Spinal cord (tissue), 10 donors: ENCODE data around the gene CD46. TPM values are rescaled to one million over a fixed set of nuclear protein-coding genes. Genes with fewer than 3 reads are reported as not detected.

Experiments used
- DNase-seq, 6 donors: peaks; one replicate each; pipeline versions ENCODE4 v3.0.0 to v3.0.0-alpha.2; 2013 to 2015; ENCODE audit warnings: low spot score in 6 of 6, low read depth in 4 of 6
- H3K27ac ChIP-seq: one replicate; pipeline ENCODE4 v1.5.1; 2013; ENCODE audit warnings: low read depth, low read length, control low read depth
- H3K27me3 ChIP-seq: one replicate; pipeline ENCODE4 v1.6.1; 2013; ENCODE audit warnings: low read length; ENCODE audit not compliant: control insufficient read depth, insufficient read depth
- H3K36me3 ChIP-seq: one replicate; pipeline ENCODE4 v1.6.1; 2013; ENCODE audit warnings: low read length; ENCODE audit not compliant: control insufficient read depth, insufficient read depth
- H3K4me1 ChIP-seq: one replicate; pipeline ENCODE4 v1.6.1; 2013; ENCODE audit warnings: low read length; ENCODE audit not compliant: control insufficient read depth, insufficient read depth
- H3K4me3 ChIP-seq: one replicate; pipeline ENCODE4 v1.5.1; 2013; ENCODE audit warnings: low read depth, low read length, control low read depth
- H3K9me3 ChIP-seq: one replicate; pipeline ENCODE4 v1.6.1; 2013; ENCODE audit warnings: low read length; ENCODE audit not compliant: control insufficient read depth, insufficient read depth
- WGBS: methylation state at CpG from one replicate; pipeline ENCODE4 v1.1.5; 2013; ENCODE audit warnings: missing lambda C conversion rate; ENCODE audit not compliant: insufficient coverage; 5-methylcytosine and 5-hydroxymethylcytosine counted together
- polyA plus RNA-seq, 2 donors: library from polyadenylated mRNA; unstranded; fragments of 120-200 nt; gene quantifications; one replicate each; pipeline ENCODE4 v1.2.1, GENCODE V29; 2013; ENCODE audit not compliant: insufficient read length in 2 of 2
- total RNA-seq, 2 donors: library from RNA; depleted of rRNA in 1 of 2; stranded (reverse); fragments of 120-200 nt in 1 of 2; fragments of >200 nt in 1 of 2; gene quantifications; one replicate each; pipeline versions ENCODE4 v1.2.3 to v1.2.4, GENCODE V29; 2013 to 2014
- donor health status: healthy.

Gene CD46
- total and polyA plus RNA-seq, 4 donors: 71.7 to 119 (median 95.9) TPM

DNA sequence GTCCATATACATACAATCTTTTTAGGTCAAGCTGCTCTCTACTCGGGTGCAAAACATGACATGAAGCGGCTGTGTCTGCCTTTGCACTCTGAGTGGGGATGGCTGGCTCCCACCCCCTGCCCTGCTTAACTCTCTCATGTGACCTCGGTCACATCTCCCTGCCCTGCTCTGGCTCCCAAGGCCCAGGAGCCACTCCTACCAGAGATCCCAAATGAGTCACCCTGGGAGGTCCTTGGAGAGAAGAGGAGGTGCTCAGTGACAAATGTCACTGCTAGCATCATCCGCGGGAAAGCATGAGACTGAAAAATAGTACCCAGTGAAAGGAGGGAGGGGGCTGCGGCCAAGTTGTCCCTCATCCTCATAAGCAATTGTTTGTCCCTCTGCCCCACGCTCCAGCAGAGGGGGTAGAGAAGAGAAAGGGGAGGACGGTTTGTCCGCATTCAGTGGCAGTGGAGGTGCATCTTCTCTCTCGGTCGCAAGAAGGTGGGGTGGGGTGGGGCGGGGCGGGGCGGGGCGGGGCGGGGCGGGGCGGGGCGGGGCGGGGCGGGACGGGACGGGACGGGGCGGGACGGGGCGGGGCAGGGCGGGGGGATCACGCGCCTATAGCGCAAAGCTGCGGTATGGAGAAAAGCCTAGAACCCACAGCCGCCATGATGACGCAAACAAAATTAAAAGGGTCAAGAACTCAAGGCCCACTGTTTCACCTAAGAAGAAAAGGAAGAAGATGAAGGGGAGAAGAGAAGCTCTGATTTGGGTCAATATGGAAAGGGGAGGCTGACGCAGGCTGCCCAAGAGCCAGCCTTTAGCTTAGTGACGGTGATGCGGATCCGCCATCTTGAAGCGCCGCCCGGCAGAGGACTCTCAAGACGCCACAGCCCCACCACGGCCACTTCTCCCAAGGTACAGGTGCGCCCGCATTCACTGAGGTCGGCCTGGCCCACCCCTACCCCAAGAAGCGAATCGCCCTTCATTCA is 66.2 kb downstream of the CD46 start:
- Histone ChIP-seq H3K4me3 (no peak overlapping the region), H3K9me3 (no peaks in the 10 kb centered on the region), H3K27me3 (no peaks in the 10 kb centered on the region), H3K36me3 (peaks cover 47% of the 10 kb centered on the region), H3K4me1 (peaks cover 23% of the 10 kb centered on the region), H3K27ac (no peak overlapping the region)
- no peak for DNase-seq
- WGBS: 96% methylated on average over 20 of the region's 48 CpGs

DNA sequence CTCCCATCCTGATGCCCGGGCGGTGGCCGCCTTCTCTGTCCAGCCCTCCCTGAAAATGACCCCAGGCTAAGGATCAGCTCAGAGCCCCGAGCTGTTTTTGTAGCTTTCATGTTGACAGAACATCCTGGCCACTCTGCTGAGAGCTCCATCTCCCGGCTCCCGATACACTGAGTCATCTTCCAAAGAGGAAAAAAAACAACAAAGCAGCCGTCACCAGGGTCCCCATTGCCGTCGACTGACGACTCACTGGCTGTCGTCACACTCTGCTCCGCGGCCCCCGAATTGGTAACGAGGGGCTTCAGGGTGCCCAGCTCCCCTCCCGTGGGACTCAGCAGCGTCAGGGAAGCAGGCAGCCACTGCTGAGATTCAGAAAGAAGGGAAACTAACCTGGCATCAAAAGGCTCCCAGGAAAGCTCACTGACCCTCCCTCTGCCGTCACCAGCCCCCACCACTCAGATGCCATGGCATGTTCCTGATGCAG is 67.2 kb downstream of the CD46 start:
- Histone ChIP-seq H3K27me3 (no peaks in the 10 kb centered on the region), H3K36me3 (peaks cover 41% of the 10 kb centered on the region), H3K4me3 (no peak overlapping the region), H3K27ac (no peak overlapping the region), H3K9me3 (no peaks in the 10 kb centered on the region), H3K4me1 (peaks cover 32% of the 10 kb centered on the region)
- no peak for DNase-seq
- WGBS: 68% methylated on average over 17 of the region's 18 CpGs

- 93% methylated on average over 15 of the region's 22 CpGs for WGBS
- peaks cover 44% of the 10 kb centered on the region for H3K4me1 ChIP-seq
- H3K36me3 ChIP-seq: peaks cover 29% of the 10 kb centered on the region
- no peaks in the 10 kb centered on the region for H3K9me3 ChIP-seq
- no peak overlapping the region for H3K4me3 ChIP-seq
- no peaks in the 10 kb centered on the region for H3K27me3 ChIP-seq
- H3K27ac ChIP-seq: no peak overlapping the region
- no peak for DNase-seq
Measured at GRCh38 chr1:207820568-207821463, 69.0 kb downstream of the CD46 start.

DNA sequence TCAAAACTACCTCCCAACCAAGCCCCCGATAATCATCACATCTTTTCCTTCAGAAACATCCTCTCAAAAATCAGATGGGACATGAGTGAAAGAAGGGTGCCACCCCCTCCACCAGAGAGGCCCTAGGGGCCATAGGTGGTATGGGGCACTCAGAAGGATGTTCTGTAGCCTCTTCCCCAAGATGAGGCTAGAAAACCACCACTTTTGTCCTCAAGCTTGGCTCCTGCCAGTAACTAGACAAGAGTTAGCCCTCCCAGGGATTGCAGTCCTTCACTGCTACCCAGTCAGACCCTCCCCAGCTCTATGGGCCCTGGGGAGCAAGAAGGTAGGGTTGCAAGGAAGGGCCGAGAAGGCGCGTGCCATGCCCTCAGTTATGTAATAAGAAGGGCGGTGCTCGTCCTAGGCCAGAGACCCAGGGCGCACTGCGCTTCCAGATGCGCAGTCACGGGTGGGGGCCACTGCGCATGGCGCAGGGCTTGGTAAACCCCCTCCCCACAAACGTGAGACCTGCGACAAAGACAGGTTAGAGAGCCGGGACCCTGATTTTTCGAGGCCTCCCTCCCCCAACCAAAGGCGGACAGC is 69.7 kb downstream of the CD46 start:
- Histone ChIP-seq H3K27me3 (no peaks in the 10 kb centered on the region), H3K9me3 (no peaks in the 10 kb centered on the region), H3K27ac (no peak overlapping the region), H3K36me3 (peaks cover 21% of the 10 kb centered on the region), H3K4me1 (peaks cover 45% of the 10 kb centered on the region), H3K4me3 (no peak overlapping the region)
- WGBS: 98% methylated on average over 16 of the region's 17 CpGs
- no peak for DNase-seq

DNA sequence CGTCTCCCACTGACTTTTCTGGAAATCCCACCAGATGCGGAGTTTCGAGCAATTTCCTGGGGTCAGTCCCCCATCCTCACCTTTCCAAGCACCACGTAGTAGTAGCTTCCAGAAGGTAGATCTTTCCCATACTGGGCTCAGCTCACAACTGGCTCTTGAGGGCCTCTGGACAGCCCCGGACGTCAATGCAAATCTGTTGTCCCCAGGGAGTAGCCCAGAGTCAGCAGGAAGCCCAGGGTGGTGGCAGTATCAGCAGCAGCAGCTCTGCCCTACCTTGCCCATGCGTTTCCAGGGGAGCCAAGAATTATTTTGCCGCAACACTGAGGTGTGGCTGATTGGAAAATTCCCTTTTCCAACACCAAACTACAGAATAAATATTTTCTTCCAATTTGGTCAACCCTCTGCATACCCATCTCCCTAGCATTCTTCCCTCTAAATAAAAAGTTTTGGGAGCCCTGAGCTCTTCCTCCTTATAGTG is 70.3 kb downstream of the CD46 start:
- Histone ChIP-seq H3K4me1 (peaks cover 51% of the 10 kb centered on the region), H3K27ac (no peak overlapping the region)

GRCh38 chr1:207822602-207823451 is 71.0 kb downstream of the CD46 start:
- WGBS: 86% methylated on average over 6 of the region's 11 CpGs
- no peak overlapping the region for H3K4me3 ChIP-seq

More for the DNA sequence above, 70.3 kb downstream of the CD46 start:
- peaks cover 16% of the 10 kb centered on the region for H3K36me3 ChIP-seq
- 91% methylated on average over 7 of the region's 8 CpGs for WGBS
- H3K27me3 ChIP-seq: no peaks in the 10 kb centered on the region
- no peak overlapping the region for H3K4me3 ChIP-seq
- no peaks in the 10 kb centered on the region for H3K9me3 ChIP-seq
- DNase-seq: no peak

GRCh38 chr1:207823531-207823879 is 71.7 kb downstream of the CD46 start:
- DNase-seq: no peak
- H3K9me3 ChIP-seq: no peaks in the 10 kb centered on the region
- no peaks in the 10 kb centered on the region for H3K27me3 ChIP-seq
- 93% methylated on average over 8 of the region's 19 CpGs for WGBS
- H3K36me3 ChIP-seq: peaks cover 12% of the 10 kb centered on the region
- peaks cover 52% of the 10 kb centered on the region for H3K4me1 ChIP-seq
- peak overlapping the region; percentile 14 for H3K4me3 ChIP-seq
- H3K27ac ChIP-seq: peak overlapping the region; percentile 48

More at GRCh38 chr1:207822602-207823451, 71.0 kb downstream of the CD46 start:
- peak in 4 of 6 donors; percentile 21 to 85 (median 45) for DNase-seq
- no peaks in the 10 kb centered on the region for H3K27me3 ChIP-seq
- H3K4me1 ChIP-seq: peaks cover 52% of the 10 kb centered on the region
- H3K27ac ChIP-seq: peak overlapping the region; percentile 25
- H3K9me3 ChIP-seq: no peaks in the 10 kb centered on the region
- H3K36me3 ChIP-seq: peaks cover 14% of the 10 kb centered on the region

- Histone ChIP-seq H3K9me3 (no peaks in the 10 kb centered on the region), H3K27me3 (no peaks in the 10 kb centered on the region), H3K4me3 (peak overlapping the region; percentile 14), H3K27ac (peak overlapping the region; percentile 48), H3K4me1 (peaks cover 52% of the 10 kb centered on the region), H3K36me3 (peaks cover 7% of the 10 kb centered on the region)
- DNase-seq: peak; percentile 64 to 98 (median 78)
- WGBS: 5% methylated on average over 9 of the region's 9 CpGs
Measured at GRCh38 chr1:207823880-207824566, 72.2 kb downstream of the CD46 start.
